ENCODE results near the gene PLPPR5. TPM values are rescaled to one million over a fixed set of nuclear protein-coding genes. Genes with fewer than 3 reads are reported as not detected.

The PLPPR5 gene
- total and polyA plus RNA-seq, 10 of the 15 experiments (the other 5 are each of a cell fraction or from before 2014, with no cell fraction given), result under 0.01 to 0.11 (median 0.02) TPM; not detected in 7

- no TSS peak for BruUV-seq (replicated peaks)
- no peaks in the 10 kb centered on the region for H4K20me1 ChIP-seq (ENCODE audit: control insufficient read depth, insufficient read depth)
- ChIA-PET CTCF (no interaction called here), SMC1A (ENCODE audit: uncharacterized antibody, unreplicated experiment) (no interaction called here), RAD21 (ENCODE audit: unreplicated experiment) (no interaction called here), POLR2A (no interaction called here)
- no peak for TF ChIP-seq IRF3 (IDR thresholded peaks at IDR 0.05)
- no peak for TF ChIP-seq POLR2A (IDR thresholded peaks at IDR 0.05; ENCODE audit: low read depth, low read length)
- no peak for TF ChIP-seq SMARCA5 (IDR thresholded peaks at IDR 0.05)
- TF ChIP-seq NKRF (conservative IDR thresholded peaks at IDR 0.05), result no peak
- TF ChIP-seq ATF2 (IDR thresholded peaks at IDR 0.05; ENCODE audit: low read length), result no peak
- TF ChIP-seq PAX5 (IDR thresholded peaks at IDR 0.05; ENCODE audit: borderline replicate concordance, low read depth, low read length), result no peak
- TF ChIP-seq FOS (IDR thresholded peaks at IDR 0.05; ENCODE audit: borderline replicate concordance, extremely low read depth, insufficient read length), result no peak
- no peak for TF ChIP-seq DPF2 (IDR thresholded peaks at IDR 0.05)
- TF ChIP-seq IKZF1 (conservative IDR thresholded peaks at IDR 0.05), result no peak
- no peak for TF ChIP-seq CHD1 (IDR thresholded peaks at IDR 0.05; ENCODE audit: low read depth, low read length)
- TF ChIP-seq SMC3 (IDR thresholded peaks at IDR 0.05; ENCODE audit: borderline replicate concordance, low read length), result no peak
- no peak for TF ChIP-seq RFX5 (IDR thresholded peaks at IDR 0.05; ENCODE audit: low read depth, low read length)
- H3K4me2 ChIP-seq (ENCODE audit: control insufficient read depth, insufficient read depth), result no peak overlapping the region
- H2AFZ ChIP-seq (ENCODE audit: control insufficient read depth, low read depth, low read length), result no peak overlapping the region
- FAIRE-seq (no peak), ATAC-seq (no peak), DNase-seq (ENCODE audit: low read depth, low spot score) (no peak)
- no peak overlapping the region for H3K27ac ChIP-seq (ENCODE audit: control insufficient read depth, insufficient read depth)
- no peak overlapping the region for H3K9ac ChIP-seq (ENCODE audit: control insufficient read depth, insufficient read depth, low read length)
- no peaks in the 10 kb centered on the region for H3K36me3 ChIP-seq (ENCODE audit: control insufficient read depth in 2 of 2, insufficient read depth in 2 of 2, low read length in 1 of 2)
- in situ Hi-C loops (cut with MboI) (no loop called here), intact Hi-C loops (cut with micrococcal nuclease; ENCODE audit: unreplicated experiment) (no loop called here)
- no peaks in the 10 kb centered on the region for H3K4me1 ChIP-seq (ENCODE audit: control insufficient read depth, insufficient read depth, low read length)
- H3K4me3 ChIP-seq, result no peak overlapping the region
- H3K79me2 ChIP-seq (ENCODE audit: control insufficient read depth, insufficient read depth, low read length), result no peaks in the 10 kb centered on the region
- no peaks in the 10 kb centered on the region for H3K9me3 ChIP-seq (replicated peaks; ENCODE audit: control insufficient read depth, insufficient read depth, low read length)
- no peaks in the 10 kb centered on the region for H3K27me3 ChIP-seq (replicated peaks in 1 of 2; ENCODE audit: control insufficient read depth in 2 of 2, insufficient read depth in 2 of 2, low read length in 1 of 2)
Measured at GRCh38 chr1:98962156-98962555, 42.5 kb downstream of the PLPPR5 start.

All from GM12878 (cell line).